ENCODE measurements around the gene MRPS22. TPM values are rescaled to one million over a fixed set of nuclear protein-coding genes. Genes with fewer than 3 reads are reported as not detected.

Gene MRPS22
- total and polyA plus RNA-seq, 9 of the 15 experiments (the other 6 are each of a cell fraction or from before 2014, with no cell fraction given), result 148 to 397 (median 229) TPM

DNA sequence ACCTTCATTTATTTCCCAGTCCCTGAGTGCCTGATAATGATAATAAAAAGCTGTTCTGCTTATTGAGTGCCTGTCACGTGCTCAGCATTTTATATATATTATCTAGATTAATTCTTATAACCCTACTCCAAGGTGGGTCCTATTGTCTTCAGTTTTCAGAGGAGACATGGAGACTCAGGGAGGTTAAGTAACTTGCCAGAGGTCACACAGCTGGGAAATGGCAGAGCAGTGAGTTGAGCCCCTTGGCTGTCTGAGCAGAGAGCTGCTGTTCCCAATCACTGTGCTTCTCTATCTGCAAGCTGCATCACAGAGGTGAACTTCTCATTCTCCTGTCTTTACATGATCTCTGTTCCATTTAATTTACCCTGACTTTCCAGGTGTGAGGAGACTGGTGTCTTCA lies 32.3 kb upstream of the MRPS22 start (continued):
- TF ChIP-seq CTBP1 (IDR thresholded peaks at IDR 0.05; ENCODE audit: borderline replicate concordance), result no peak
- TF ChIP-seq RBM17 (IDR thresholded peaks at IDR 0.05; ENCODE audit: borderline replicate concordance, low read depth, low read length), result no peak
- no peak for TF ChIP-seq CBFA2T3 (IDR thresholded peaks at IDR 0.05)
- TF ChIP-seq ZFP36 (IDR thresholded peaks at IDR 0.05; ENCODE audit: low read depth, low read length, partially characterized antibody), result peak; percentile 68

- CTCF ChIA-PET (ENCODE audit: low intra/inter-chr PET ratio), result interaction anchor here (0.6 kb wide), 1 partner anchor 10 kb away, joined by 3 read pairs; no protein-coding TSS in a partner anchor
- H3K9ac ChIP-seq (ENCODE audit: insufficient read depth in 1 of 2, low read depth in 2 of 2, low read length in 2 of 2), result peak overlapping the region in 1 of 2 experiments; percentile 3; a peak in 1 of 4 replicates
- peak overlapping the region; percentile 67 for H3K4me2 ChIP-seq (ENCODE audit: insufficient read depth, low read length)
- H3K79me2 ChIP-seq (ENCODE audit: control insufficient read depth, insufficient read depth, low read length), result no peaks in the 10 kb centered on the region
- H3K27ac ChIP-seq (ENCODE audit: extremely low read depth, low read depth, low read length), result peak overlapping the region; percentile 61
- H4K20me1 ChIP-seq (replicated peaks; ENCODE audit: control insufficient read depth, insufficient read depth, low read length), result no peaks in the 10 kb centered on the region
- no peak for FAIRE-seq
- DNase-seq (ENCODE audit: extremely low read depth in 1 of 4, low spot score in 3 of 4), result no peak
- H3K9me1 ChIP-seq (ENCODE audit: control insufficient read depth, insufficient read depth, low read length), result peaks cover 3% of the 10 kb centered on the region
- POLR2A ChIA-PET, result interaction anchor here (0.6 to 3.4 kb wide), 4 partner anchors 11 to 129 kb away, joined by 3 to 19 read pairs (median 4); no protein-coding TSS in a partner anchor
- BruUV-seq (replicated peaks), result no TSS peak
- H3K4me3 ChIP-seq, result no peak overlapping the region
- peaks cover 32 to 62% of the 10 kb centered on the region in 2 experiments for H3K4me1 ChIP-seq (replicated peaks in 1 of 2; ENCODE audit: control insufficient read depth in 2 of 2, insufficient read depth in 2 of 2, low read length in 2 of 2)
- H2AFZ ChIP-seq (ENCODE audit: low read depth, low read length), result peak overlapping the region; percentile 97
- in situ Hi-C loops (cut with MboI), result no loop called here
- no peaks in the 10 kb centered on the region for H3K9me3 ChIP-seq (replicated peaks; ENCODE audit: control insufficient read depth, insufficient read depth, low read depth, low read length)
- WGBS (ENCODE audit: insufficient coverage, low coverage, missing lambda C conversion rate), result 8% methylated on average over 1 of the region's 1 CpG
- ATAC-seq, result no peak
- H3K36me3 ChIP-seq (ENCODE audit: control insufficient read depth, insufficient read depth, low read length), result no peaks in the 10 kb centered on the region
- intact Hi-C loops (cut with micrococcal nuclease), result no loop called here
- no peaks in the 10 kb centered on the region for H3K27me3 ChIP-seq (ENCODE audit: control insufficient read depth in 2 of 2, insufficient read depth in 2 of 2, low read length in 2 of 2)
- TF ChIP-seq, protein P1, sequence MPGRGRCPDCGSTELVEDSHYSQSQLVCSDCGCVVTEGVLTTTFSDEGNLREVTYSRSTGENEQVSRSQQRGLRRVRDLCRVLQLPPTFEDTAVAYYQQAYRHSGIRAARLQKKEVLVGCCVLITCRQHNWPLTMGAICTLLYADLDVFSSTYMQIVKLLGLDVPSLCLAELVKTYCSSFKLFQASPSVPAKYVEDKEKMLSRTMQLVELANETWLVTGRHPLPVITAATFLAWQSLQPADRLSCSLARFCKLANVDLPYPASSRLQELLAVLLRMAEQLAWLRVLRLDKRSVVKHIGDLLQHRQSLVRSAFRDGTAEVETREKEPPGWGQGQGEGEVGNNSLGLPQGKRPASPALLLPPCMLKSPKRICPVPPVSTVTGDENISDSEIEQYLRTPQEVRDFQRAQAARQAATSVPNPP (IDR thresholded peaks at IDR 0.05; ENCODE audit: borderline replicate concordance, insufficient read depth, insufficient read length), result no peak
- no peak for TF ChIP-seq NR3C1 (CRISPR knock-in tag; IDR thresholded peaks at IDR 0.05)
- TF ChIP-seq, protein P2, sequence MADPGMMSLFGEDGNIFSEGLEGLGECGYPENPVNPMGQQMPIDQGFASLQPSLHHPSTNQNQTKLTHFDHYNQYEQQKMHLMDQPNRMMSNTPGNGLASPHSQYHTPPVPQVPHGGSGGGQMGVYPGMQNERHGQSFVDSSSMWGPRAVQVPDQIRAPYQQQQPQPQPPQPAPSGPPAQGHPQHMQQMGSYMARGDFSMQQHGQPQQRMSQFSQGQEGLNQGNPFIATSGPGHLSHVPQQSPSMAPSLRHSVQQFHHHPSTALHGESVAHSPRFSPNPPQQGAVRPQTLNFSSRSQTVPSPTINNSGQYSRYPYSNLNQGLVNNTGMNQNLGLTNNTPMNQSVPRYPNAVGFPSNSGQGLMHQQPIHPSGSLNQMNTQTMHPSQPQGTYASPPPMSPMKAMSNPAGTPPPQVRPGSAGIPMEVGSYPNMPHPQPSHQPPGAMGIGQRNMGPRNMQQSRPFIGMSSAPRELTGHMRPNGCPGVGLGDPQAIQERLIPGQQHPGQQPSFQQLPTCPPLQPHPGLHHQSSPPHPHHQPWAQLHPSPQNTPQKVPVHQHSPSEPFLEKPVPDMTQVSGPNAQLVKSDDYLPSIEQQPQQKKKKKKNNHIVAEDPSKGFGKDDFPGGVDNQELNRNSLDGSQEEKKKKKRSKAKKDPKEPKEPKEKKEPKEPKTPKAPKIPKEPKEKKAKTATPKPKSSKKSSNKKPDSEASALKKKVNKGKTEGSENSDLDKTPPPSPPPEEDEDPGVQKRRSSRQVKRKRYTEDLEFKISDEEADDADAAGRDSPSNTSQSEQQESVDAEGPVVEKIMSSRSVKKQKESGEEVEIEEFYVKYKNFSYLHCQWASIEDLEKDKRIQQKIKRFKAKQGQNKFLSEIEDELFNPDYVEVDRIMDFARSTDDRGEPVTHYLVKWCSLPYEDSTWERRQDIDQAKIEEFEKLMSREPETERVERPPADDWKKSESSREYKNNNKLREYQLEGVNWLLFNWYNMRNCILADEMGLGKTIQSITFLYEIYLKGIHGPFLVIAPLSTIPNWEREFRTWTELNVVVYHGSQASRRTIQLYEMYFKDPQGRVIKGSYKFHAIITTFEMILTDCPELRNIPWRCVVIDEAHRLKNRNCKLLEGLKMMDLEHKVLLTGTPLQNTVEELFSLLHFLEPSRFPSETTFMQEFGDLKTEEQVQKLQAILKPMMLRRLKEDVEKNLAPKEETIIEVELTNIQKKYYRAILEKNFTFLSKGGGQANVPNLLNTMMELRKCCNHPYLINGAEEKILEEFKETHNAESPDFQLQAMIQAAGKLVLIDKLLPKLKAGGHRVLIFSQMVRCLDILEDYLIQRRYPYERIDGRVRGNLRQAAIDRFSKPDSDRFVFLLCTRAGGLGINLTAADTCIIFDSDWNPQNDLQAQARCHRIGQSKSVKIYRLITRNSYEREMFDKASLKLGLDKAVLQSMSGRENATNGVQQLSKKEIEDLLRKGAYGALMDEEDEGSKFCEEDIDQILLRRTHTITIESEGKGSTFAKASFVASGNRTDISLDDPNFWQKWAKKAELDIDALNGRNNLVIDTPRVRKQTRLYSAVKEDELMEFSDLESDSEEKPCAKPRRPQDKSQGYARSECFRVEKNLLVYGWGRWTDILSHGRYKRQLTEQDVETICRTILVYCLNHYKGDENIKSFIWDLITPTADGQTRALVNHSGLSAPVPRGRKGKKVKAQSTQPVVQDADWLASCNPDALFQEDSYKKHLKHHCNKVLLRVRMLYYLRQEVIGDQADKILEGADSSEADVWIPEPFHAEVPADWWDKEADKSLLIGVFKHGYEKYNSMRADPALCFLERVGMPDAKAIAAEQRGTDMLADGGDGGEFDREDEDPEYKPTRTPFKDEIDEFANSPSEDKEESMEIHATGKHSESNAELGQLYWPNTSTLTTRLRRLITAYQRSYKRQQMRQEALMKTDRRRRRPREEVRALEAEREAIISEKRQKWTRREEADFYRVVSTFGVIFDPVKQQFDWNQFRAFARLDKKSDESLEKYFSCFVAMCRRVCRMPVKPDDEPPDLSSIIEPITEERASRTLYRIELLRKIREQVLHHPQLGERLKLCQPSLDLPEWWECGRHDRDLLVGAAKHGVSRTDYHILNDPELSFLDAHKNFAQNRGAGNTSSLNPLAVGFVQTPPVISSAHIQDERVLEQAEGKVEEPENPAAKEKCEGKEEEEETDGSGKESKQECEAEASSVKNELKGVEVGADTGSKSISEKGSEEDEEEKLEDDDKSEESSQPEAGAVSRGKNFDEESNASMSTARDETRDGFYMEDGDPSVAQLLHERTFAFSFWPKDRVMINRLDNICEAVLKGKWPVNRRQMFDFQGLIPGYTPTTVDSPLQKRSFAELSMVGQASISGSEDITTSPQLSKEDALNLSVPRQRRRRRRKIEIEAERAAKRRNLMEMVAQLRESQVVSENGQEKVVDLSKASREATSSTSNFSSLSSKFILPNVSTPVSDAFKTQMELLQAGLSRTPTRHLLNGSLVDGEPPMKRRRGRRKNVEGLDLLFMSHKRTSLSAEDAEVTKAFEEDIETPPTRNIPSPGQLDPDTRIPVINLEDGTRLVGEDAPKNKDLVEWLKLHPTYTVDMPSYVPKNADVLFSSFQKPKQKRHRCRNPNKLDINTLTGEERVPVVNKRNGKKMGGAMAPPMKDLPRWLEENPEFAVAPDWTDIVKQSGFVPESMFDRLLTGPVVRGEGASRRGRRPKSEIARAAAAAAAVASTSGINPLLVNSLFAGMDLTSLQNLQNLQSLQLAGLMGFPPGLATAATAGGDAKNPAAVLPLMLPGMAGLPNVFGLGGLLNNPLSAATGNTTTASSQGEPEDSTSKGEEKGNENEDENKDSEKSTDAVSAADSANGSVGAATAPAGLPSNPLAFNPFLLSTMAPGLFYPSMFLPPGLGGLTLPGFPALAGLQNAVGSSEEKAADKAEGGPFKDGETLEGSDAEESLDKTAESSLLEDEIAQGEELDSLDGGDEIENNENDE (IDR thresholded peaks at IDR 0.05; ENCODE audit: low read depth, low read length), result no peak
- no peak for TF ChIP-seq CREB1 (IDR thresholded peaks at IDR 0.05)
- 0 out of 2 replicates have a peak, but pooled peaks have one; percentile 14 for TF ChIP-seq CREB1 (CRISPR knock-in tag; IDR thresholded peaks at IDR 0.05)
- peak; percentile 28 to 73; a peak in 3 of 4 replicates for TF ChIP-seq KDM1A (IDR thresholded peaks at IDR 0.05)
Measured at GRCh38 chr3:139312416-139312815, 31.4 kb upstream of the MRPS22 start.
